ENCODE results near the gene NDRG3.

DNA sequence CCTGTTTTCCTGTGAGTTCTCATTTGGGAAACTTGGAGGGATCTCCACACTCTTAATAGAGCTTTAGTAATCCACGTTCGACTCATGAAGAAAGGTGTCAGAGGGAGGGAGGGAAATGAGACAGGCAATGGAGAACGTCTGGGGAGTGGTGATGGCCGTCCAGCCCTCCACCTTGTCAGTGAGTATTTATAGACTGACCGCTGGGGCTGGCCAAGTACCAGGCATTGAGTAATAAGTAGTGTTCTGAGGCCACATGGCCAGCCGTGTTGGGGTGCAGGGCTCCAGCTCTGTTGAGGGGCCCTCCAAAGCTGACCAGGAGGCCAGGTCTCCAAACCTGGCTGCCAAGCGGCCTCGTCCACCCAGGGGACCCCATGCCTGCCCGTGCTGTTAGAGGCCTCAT, 39.0 kb upstream of the NDRG3 start:
- TF ChIP-seq, protein P1, sequence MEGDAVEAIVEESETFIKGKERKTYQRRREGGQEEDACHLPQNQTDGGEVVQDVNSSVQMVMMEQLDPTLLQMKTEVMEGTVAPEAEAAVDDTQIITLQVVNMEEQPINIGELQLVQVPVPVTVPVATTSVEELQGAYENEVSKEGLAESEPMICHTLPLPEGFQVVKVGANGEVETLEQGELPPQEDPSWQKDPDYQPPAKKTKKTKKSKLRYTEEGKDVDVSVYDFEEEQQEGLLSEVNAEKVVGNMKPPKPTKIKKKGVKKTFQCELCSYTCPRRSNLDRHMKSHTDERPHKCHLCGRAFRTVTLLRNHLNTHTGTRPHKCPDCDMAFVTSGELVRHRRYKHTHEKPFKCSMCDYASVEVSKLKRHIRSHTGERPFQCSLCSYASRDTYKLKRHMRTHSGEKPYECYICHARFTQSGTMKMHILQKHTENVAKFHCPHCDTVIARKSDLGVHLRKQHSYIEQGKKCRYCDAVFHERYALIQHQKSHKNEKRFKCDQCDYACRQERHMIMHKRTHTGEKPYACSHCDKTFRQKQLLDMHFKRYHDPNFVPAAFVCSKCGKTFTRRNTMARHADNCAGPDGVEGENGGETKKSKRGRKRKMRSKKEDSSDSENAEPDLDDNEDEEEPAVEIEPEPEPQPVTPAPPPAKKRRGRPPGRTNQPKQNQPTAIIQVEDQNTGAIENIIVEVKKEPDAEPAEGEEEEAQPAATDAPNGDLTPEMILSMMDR (IDR thresholded peaks at IDR 0.05; ENCODE audit: insufficient read depth, low read length, poor library complexity, severe bottlenecking), result no peak
- no peak for TF ChIP-seq EZH2phosphoT487 (conservative IDR thresholded peaks at IDR 0.05; ENCODE audit: low read length)
